GM12878 (cell line): ENCODE results near the gene ESYT2. TPM values are rescaled to one million over a fixed set of nuclear protein-coding genes. Genes with fewer than 3 reads are reported as not detected.

Experiments
- ATF7 ChIP-seq: fragments of 450-650 bp; IDR thresholded peaks from 2 replicates; pipeline ENCODE4 v1.6.1; 2016; ENCODE audit warnings: low read depth, mild to moderate bottlenecking
- BHLHE40 ChIP-seq, 2 experiments: fragments of 450-650 bp in 1 of 2; IDR thresholded peaks; 2 replicates each; pipeline ENCODE4 v1.6.1; 2011 to 2017; ENCODE audit warnings: low read depth in 2 of 2, borderline replicate concordance in 1 of 2, improper control_type of control experiment in 1 of 2, low read length in 1 of 2, mild to moderate bottlenecking in 1 of 2
- IRF4 ChIP-seq: IDR thresholded peaks from 2 replicates; pipeline ENCODE4 v1.6.1; 2011; ENCODE audit warnings: low read depth, low read length
- JUND ChIP-seq: IDR thresholded peaks from 2 replicates; pipeline ENCODE4 v1.6.1; 2012; ENCODE audit warnings: low read depth, mild to moderate bottlenecking, low read length, improper control_type of control experiment, moderate library complexity
- NR2C1 ChIP-seq: fragments of 450-650 bp; IDR thresholded peaks from 2 replicates; pipeline ENCODE4 v1.6.1; 2017; ENCODE audit warnings: antibody characterized with exemption, mild to moderate bottlenecking, moderate library complexity
- NR2F1 ChIP-seq: fragments of 450-650 bp; conservative IDR thresholded peaks from 2 replicates; pipeline ENCODE4 v1.6.1; 2017; ENCODE audit warnings: mild to moderate bottlenecking
- PRDM15 ChIP-seq: fragments of 450-650 bp; formaldehyde crosslinking; IDR thresholded peaks from 2 replicates; pipeline ENCODE4 v1.4.0; 2020; ENCODE audit warnings: mild to moderate bottlenecking, moderate library complexity
- RAD21 ChIP-seq: IDR thresholded peaks from 2 replicates; pipeline ENCODE4 v1.6.1; 2011; ENCODE audit warnings: mild to moderate bottlenecking, low read depth, low read length, moderate library complexity; ENCODE audit not compliant: insufficient read depth
- RAD51 ChIP-seq: fragments of 450-650 bp; IDR thresholded peaks from 2 replicates; pipeline ENCODE4 v1.6.1; 2016; ENCODE audit warnings: moderate library complexity, mild to moderate bottlenecking, inconsistent platforms
- TCF7 ChIP-seq: IDR thresholded peaks from 2 replicates; pipeline ENCODE4 v1.6.1; 2014; ENCODE audit warnings: antibody characterized with exemption, borderline replicate concordance
- ZBED1 ChIP-seq: IDR thresholded peaks from 2 replicates; pipeline ENCODE4 v1.6.1; 2016; ENCODE audit warnings: borderline replicate concordance
- ZBTB40 ChIP-seq: fragments of 450-650 bp; IDR thresholded peaks from 2 replicates; pipeline ENCODE4 v1.6.1; 2016; ENCODE audit warnings: mild to moderate bottlenecking, moderate library complexity, borderline replicate concordance
- ZNF622 ChIP-seq: fragments of 450-650 bp; IDR thresholded peaks from 2 replicates; pipeline ENCODE4 v1.6.1; 2017; ENCODE audit warnings: mild to moderate bottlenecking, inconsistent platforms
- polyA plus RNA-seq, 11 experiments: library from polyadenylated mRNA; depleted of rRNA in 4 of 11; unstranded in 6 of 11; stranded (reverse) in 5 of 11; fragments of >200 nt; fragmentation: Nextera tagmentation in 4 of 11; fragmentation: Illumina TruSeq in 1 of 11; extraction: Ambion mirVana in 4 of 11; extraction: Trizol in 1 of 11; gene quantifications; 1 replicate in 1 of 11; 2 replicates in 10 of 11; pipeline versions ENCODE4 v1.2.1 to v1.2.3, GENCODE V29; 2011 to 2016; ENCODE audit warnings: inconsistent platforms in 2 of 11, missing spikeins in 2 of 11, low read depth in 1 of 11
- total RNA-seq, 4 experiments: library from RNA; depleted of rRNA in 3 of 4; stranded (reverse); fragments of >200 nt in 3 of 4; fragmentation: Illumina TruSeq in 1 of 4; extraction: Trizol in 1 of 4; gene quantifications; 2 replicates each; pipeline versions ENCODE4 v1.2.1 to v1.2.3, GENCODE V29; 2013 to 2021
- TF ChIP-seq, protein P1 (sequence below): IDR thresholded peaks from 2 replicates; pipeline ENCODE4 v1.6.1; 2011; ENCODE audit warnings: low read depth, low read length, improper control_type of control experiment, borderline replicate concordance
- TF ChIP-seq, protein P2 (sequence below): IDR thresholded peaks from 2 replicates; pipeline ENCODE4 v1.6.1; 2012; ENCODE audit warnings: low read depth, low read length, improper control_type of control experiment
- TF ChIP-seq, protein P3 (sequence below): fragments of 450-650 bp; conservative IDR thresholded peaks from 2 replicates; pipeline ENCODE4 v1.6.1; 2017; ENCODE audit warnings: mild to moderate bottlenecking, moderate library complexity
- TF ChIP-seq, protein P4 (sequence below): fragments of 450-650 bp; IDR thresholded peaks from 2 replicates; pipeline ENCODE4 v1.6.1; 2014; ENCODE audit warnings: mild to moderate bottlenecking

ESYT2 gene
- total and polyA plus RNA-seq, 10 of the 15 experiments (the other 5 are each of a cell fraction or from before 2014, with no cell fraction given) = 1.9 to 44.6 (median 21.4) TPM

DNA sequence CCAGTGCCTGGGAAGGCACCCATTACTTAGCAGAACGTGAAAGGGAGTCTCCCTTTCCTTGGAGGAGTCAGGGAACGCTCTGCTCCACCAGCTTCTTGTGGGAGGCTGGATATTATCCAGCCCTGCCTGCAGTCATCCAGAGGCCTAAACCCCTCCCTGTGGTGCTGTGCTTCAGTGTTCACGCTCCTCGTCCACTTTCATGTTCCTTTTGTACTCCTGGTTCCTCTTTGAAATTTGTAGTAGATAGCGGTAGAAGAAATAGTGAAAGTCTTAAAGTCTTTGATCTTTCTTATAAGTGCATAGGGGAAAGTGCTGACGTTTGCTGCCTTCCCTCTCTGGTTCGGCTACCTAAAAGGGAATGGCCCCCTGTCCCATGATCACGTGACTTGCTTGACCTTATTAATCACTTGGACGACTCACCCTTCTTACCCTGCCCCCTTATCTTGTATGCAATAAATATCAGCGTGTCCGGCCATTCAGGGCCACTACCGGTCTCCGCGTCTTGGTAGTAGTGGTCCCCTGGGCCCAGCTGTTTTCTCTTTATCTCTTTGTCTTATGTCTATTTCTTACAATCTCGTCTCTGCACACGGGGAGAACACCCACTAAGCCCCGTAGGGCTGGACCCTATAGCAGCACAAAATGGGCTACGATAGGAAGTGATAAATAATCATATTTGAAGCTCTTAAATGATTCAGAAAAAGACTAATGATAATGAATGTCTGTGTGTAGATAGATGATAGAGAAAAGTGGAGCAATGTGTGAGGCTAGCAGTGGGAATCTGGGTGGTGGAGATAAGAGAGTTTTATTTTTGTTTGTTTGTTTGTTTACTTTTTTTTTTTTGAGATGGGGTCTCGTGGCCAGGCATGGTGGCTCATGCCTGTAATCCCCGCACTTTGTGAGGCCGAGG, 5.8 kb upstream of the ESYT2 start (continued):
- no peak for TF ChIP-seq ZBTB40
- TF ChIP-seq ZBED1 = no peak
- no peak for TF ChIP-seq PRDM15
- TF ChIP-seq, protein P1, sequence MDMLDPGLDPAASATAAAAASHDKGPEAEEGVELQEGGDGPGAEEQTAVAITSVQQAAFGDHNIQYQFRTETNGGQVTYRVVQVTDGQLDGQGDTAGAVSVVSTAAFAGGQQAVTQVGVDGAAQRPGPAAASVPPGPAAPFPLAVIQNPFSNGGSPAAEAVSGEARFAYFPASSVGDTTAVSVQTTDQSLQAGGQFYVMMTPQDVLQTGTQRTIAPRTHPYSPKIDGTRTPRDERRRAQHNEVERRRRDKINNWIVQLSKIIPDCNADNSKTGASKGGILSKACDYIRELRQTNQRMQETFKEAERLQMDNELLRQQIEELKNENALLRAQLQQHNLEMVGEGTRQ = peak; percentile 27; the same call in 1 of the 2 replicates
- TF ChIP-seq ATF7 = no peak
- TF ChIP-seq JUND = no peak
- peak in 1 of 2 experiments; percentile 84; a peak in 2 of 4 replicates for TF ChIP-seq BHLHE40 (IDR thresholded peaks at IDR 0.05; ENCODE audit: borderline replicate concordance in 1 of 2, low read depth in 2 of 2, low read length in 1 of 2)
- TF ChIP-seq RAD51 = peak; percentile 97
- TF ChIP-seq RAD21 = no peak
- no peak for TF ChIP-seq NR2C1
- peak; percentile 83 for TF ChIP-seq TCF7
- TF ChIP-seq ZNF622 = no peak
- TF ChIP-seq, protein P2, sequence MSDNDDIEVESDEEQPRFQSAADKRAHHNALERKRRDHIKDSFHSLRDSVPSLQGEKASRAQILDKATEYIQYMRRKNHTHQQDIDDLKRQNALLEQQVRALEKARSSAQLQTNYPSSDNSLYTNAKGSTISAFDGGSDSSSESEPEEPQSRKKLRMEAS = no peak
- no peak for TF ChIP-seq IRF4
- TF ChIP-seq, protein P3, sequence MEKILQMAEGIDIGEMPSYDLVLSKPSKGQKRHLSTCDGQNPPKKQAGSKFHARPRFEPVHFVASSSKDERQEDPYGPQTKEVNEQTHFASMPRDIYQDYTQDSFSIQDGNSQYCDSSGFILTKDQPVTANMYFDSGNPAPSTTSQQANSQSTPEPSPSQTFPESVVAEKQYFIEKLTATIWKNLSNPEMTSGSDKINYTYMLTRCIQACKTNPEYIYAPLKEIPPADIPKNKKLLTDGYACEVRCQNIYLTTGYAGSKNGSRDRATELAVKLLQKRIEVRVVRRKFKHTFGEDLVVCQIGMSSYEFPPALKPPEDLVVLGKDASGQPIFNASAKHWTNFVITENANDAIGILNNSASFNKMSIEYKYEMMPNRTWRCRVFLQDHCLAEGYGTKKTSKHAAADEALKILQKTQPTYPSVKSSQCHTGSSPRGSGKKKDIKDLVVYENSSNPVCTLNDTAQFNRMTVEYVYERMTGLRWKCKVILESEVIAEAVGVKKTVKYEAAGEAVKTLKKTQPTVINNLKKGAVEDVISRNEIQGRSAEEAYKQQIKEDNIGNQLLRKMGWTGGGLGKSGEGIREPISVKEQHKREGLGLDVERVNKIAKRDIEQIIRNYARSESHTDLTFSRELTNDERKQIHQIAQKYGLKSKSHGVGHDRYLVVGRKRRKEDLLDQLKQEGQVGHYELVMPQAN = no peak
- TF ChIP-seq NR2F1 = no peak
- TF ChIP-seq, protein P4, sequence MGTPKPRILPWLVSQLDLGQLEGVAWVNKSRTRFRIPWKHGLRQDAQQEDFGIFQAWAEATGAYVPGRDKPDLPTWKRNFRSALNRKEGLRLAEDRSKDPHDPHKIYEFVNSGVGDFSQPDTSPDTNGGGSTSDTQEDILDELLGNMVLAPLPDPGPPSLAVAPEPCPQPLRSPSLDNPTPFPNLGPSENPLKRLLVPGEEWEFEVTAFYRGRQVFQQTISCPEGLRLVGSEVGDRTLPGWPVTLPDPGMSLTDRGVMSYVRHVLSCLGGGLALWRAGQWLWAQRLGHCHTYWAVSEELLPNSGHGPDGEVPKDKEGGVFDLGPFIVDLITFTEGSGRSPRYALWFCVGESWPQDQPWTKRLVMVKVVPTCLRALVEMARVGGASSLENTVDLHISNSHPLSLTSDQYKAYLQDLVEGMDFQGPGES = no peak
